Endothelial cell of umbilical vein (primary cell): ENCODE results near the gene FOXO6. TPM values are rescaled to one million over a fixed set of nuclear protein-coding genes. Genes with fewer than 3 reads are reported as not detected.

ENCODE experiments used
- BruUV-seq: library from RNA; stranded (reverse); fragments of 400-500 nt; replicated peaks from 2 replicates; lab custom pipeline; 2021; lab: Mats Ljungman, UMichigan
- CTCF ChIA-PET: fragments of 300-600, 350-600 bp; sonication (Branson Sonifier 250); formaldehyde crosslinking; loops from one replicate; lab custom pipeline; 2021; ENCODE audit warnings: antibody characterized with exemption, inconsistent platforms; lab: Charles Lee
- POLR2A ChIA-PET: fragments of 300-600, 350-600 bp; sonication (Branson Sonifier 250); formaldehyde crosslinking; loops from one replicate; lab custom pipeline; 2021; ENCODE audit warnings: antibody characterized with exemption, inconsistent platforms; lab: Charles Lee
- DNase-seq: peaks from one replicate; pipeline ENCODE4 v3.0.0-alpha.2; 2011; ENCODE audit warnings: low read depth, low spot score
- FAIRE-seq: peaks from 2 replicates; lab custom pipeline; 2011; peaks lifted over from hg19 to GRCh38; lab: Jason Lieb, UNC
- H2AFZ ChIP-seq: 2 replicates; pipeline ENCODE4 v1.6.0; 2012; ENCODE audit warnings: low read depth, low read length, control low read depth, inconsistent platforms
- H3K27ac ChIP-seq: 2 replicates; pipeline ENCODE4 v1.5.1; 2011; ENCODE audit warnings: low read depth, mild to moderate bottlenecking, control low read depth, low read length, moderate library complexity; ENCODE audit not compliant: insufficient read depth
- H3K27me3 ChIP-seq, 2 experiments: 2 replicates each; pipeline versions ENCODE4 v1.6.0 to v1.6.1; 2011; ENCODE audit warnings: low read length in 2 of 2, mixed read lengths in 1 of 2; ENCODE audit not compliant: control insufficient read depth in 2 of 2, insufficient read depth in 2 of 2
- H3K36me3 ChIP-seq, 2 experiments: 2 replicates in 1 of 2; 3 replicates in 1 of 2; pipeline ENCODE4 v1.5.1; 2011; ENCODE audit warnings: low read length in 2 of 2, mild to moderate bottlenecking in 1 of 2, moderate library complexity in 1 of 2; ENCODE audit not compliant: control insufficient read depth in 2 of 2, insufficient read depth in 2 of 2; ENCODE audit errors: extremely low read depth in 1 of 2
- H3K4me1 ChIP-seq: 3 replicates; pipeline ENCODE4 v1.5.1; 2011; ENCODE audit warnings: mild to moderate bottlenecking, low read length; ENCODE audit not compliant: control insufficient read depth, insufficient read depth; ENCODE audit errors: extremely low read depth
- H3K4me2 ChIP-seq: 2 replicates; pipeline ENCODE4 v1.6.1; 2011; ENCODE audit warnings: low read length, control low read depth, mixed read lengths; ENCODE audit not compliant: insufficient read depth
- H3K4me3 ChIP-seq, 3 experiments: fragments of 200-600 bp in 1 of 3; sonication (generic), shearing (Covaris generic) in 1 of 3; replicated peaks in 1 of 3; 2 replicates each; pipeline ENCODE4 v1.5.1; 2011 to 2016; ENCODE audit warnings: control low read depth in 3 of 3, low read length in 3 of 3, mild to moderate bottlenecking in 2 of 3, inconsistent platforms in 1 of 3, low read depth in 1 of 3, moderate library complexity in 1 of 3; ENCODE audit not compliant: insufficient read depth in 1 of 3
- H3K79me2 ChIP-seq: 2 replicates; pipeline ENCODE4 v1.6.0; 2012; ENCODE audit warnings: low read length, inconsistent platforms; ENCODE audit not compliant: control insufficient read depth, insufficient read depth
- H3K9ac ChIP-seq: replicated peaks from 2 replicates; pipeline ENCODE3; 2011; ENCODE audit warnings: low read length, control low read depth; ENCODE audit not compliant: insufficient read depth; ENCODE audit errors: extremely low read depth
- H3K9me1 ChIP-seq: replicated peaks from 3 replicates; pipeline ENCODE4 v1.6.0; 2011; ENCODE audit warnings: mild to moderate bottlenecking, low read length; ENCODE audit not compliant: control insufficient read depth, insufficient read depth; ENCODE audit errors: extremely low read depth
- H3K9me3 ChIP-seq: replicated peaks from 2 replicates; pipeline ENCODE4 v1.5.1; 2012; ENCODE audit warnings: low read length, inconsistent platforms; ENCODE audit not compliant: control insufficient read depth, insufficient read depth
- H4K20me1 ChIP-seq: replicated peaks from 2 replicates; pipeline ENCODE3; 2011; ENCODE audit warnings: mild to moderate bottlenecking, low read length; ENCODE audit not compliant: control insufficient read depth, insufficient read depth; ENCODE audit errors: extremely low read depth
- CTCF ChIP-seq, 2 donors: IDR thresholded peaks; 1 replicate in 1 of 2; 2 replicates in 1 of 2; pipeline ENCODE4 v1.5.1; 2011; ENCODE audit warnings: low read length in 2 of 2, mild to moderate bottlenecking in 2 of 2, moderate library complexity in 2 of 2, control low read depth in 1 of 2, inconsistent platforms in 1 of 2, low read depth in 1 of 2; ENCODE audit not compliant: insufficient read depth in 1 of 2; ENCODE audit errors: extremely low read depth in 1 of 2
- EZH2 ChIP-seq: IDR thresholded peaks from 2 replicates; pipeline ENCODE4 v1.6.1; 2012; ENCODE audit warnings: borderline replicate concordance, low read depth, mild to moderate bottlenecking, moderate library complexity, low read length, inconsistent platforms; ENCODE audit not compliant: severe bottlenecking
- FOS ChIP-seq: IDR thresholded peaks from 2 replicates; pipeline ENCODE4 v1.6.1; 2011; ENCODE audit warnings: mild to moderate bottlenecking, low read length, moderate library complexity, borderline replicate concordance; ENCODE audit not compliant: insufficient read depth
- GATA2 ChIP-seq: IDR thresholded peaks from 2 replicates; pipeline ENCODE4 v1.7.0; 2011; ENCODE audit warnings: low read depth, mild to moderate bottlenecking, moderate library complexity, mixed read lengths, low read length; ENCODE audit not compliant: insufficient read length, insufficient read depth
- JUN ChIP-seq: IDR thresholded peaks from 2 replicates; pipeline ENCODE4 v1.6.1; 2011; ENCODE audit warnings: borderline replicate concordance, low read depth; ENCODE audit not compliant: insufficient read length, insufficient read depth
- MAX ChIP-seq: IDR thresholded peaks from 2 replicates; pipeline ENCODE4 v1.6.1; 2011; ENCODE audit not compliant: insufficient read depth, insufficient read length
- MYC ChIP-seq: IDR thresholded peaks from one replicate; pipeline ENCODE4 v1.6.1; 2011; ENCODE audit warnings: mild to moderate bottlenecking, low read depth, low read length
- POLR2A ChIP-seq: IDR thresholded peaks from 2 replicates; pipeline ENCODE4 v1.6.1; 2012; ENCODE audit warnings: low read depth, mild to moderate bottlenecking, control low read depth, low read length
- POLR2AphosphoS5 ChIP-seq: IDR thresholded peaks from 2 replicates; pipeline ENCODE4 v1.6.1; 2012; ENCODE audit warnings: low read depth, mild to moderate bottlenecking, control low read depth, low read length, moderate library complexity; ENCODE audit not compliant: insufficient read depth
- dilution Hi-C: fragments of 300-500 bp; cut with MboI; formaldehyde crosslinking; loops from one replicate; pipeline ENCODE4 v1.15.0; 2019; ENCODE audit warnings: low sequenced_read_pairs; ENCODE audit not compliant: extremely low pct_ligation_motif_present
- intact Hi-C: fragments of 100-400 bp; cut with micrococcal nuclease; formaldehyde crosslinking; loops from one replicate; pipeline ENCODE4 v1.10.0; 2022
- polyA plus RNA-seq, 4 experiments: library from polyadenylated mRNA; depleted of rRNA in 3 of 4; stranded (reverse) in 3 of 4; unstranded in 1 of 4; fragments of >200 nt; gene quantifications; 2 replicates each; pipeline versions ENCODE4 v1.2.1 to v1.2.3, GENCODE V29; 2011 to 2012; ENCODE audit warnings: missing spikeins in 1 of 4
- total RNA-seq: library from RNA; stranded (reverse); gene quantifications from 2 replicates; pipeline ENCODE4 v1.2.3, GENCODE V29; 2021

The FOXO6 gene
- total and polyA plus RNA-seq, 2 donors (not counting 3 experiments of a cell fraction or from before 2014, with no cell fraction given): 0.04 to 0.38 TPM

GRCh38 chr1:41368366-41368765, 7.1 kb downstream of the FOXO6 start:
- no peak for DNase-seq
- FAIRE-seq: no peak
- Histone ChIP-seq H3K79me2 (no peaks in the 10 kb centered on the region), H3K9me3 (no peaks in the 10 kb centered on the region), H3K4me2 (no peak overlapping the region), H4K20me1 (no peaks in the 10 kb centered on the region), H3K27ac (no peak overlapping the region), H3K4me3 (no peak overlapping the region), H3K9ac (no peak overlapping the region), H3K27me3 (peaks cover 15 to 25% of the 10 kb centered on the region in 2 experiments), H2AFZ (no peak overlapping the region), H3K9me1 (no peaks in the 10 kb centered on the region), H3K4me1 (no peaks in the 10 kb centered on the region), H3K36me3 (no peaks in the 10 kb centered on the region)
- dilution Hi-C loops: no loop called here
- ChIA-PET POLR2A (no interaction called here), CTCF (no interaction called here)
- intact Hi-C loops: no loop called here
- no peak for TF ChIP-seq MAX
- no peak for TF ChIP-seq GATA2
- TF ChIP-seq MYC: no peak
- no peak for TF ChIP-seq JUN
- no peak for TF ChIP-seq POLR2A
- BruUV-seq: no TSS peak

GRCh38 chr1:41368801-41369200, 7.6 kb downstream of the FOXO6 start:
- FAIRE-seq (no peak), DNase-seq (no peak)
- H3K9ac ChIP-seq: no peak overlapping the region
- no peaks in the 10 kb centered on the region for H4K20me1 ChIP-seq
- peaks cover 15 to 25% of the 10 kb centered on the region in 2 experiments for H3K27me3 ChIP-seq
- H2AFZ ChIP-seq: no peak overlapping the region
- intact Hi-C loops: no loop called here
- H3K9me1 ChIP-seq: no peaks in the 10 kb centered on the region
- CTCF ChIA-PET: interaction anchor here (0.8 kb wide), 1 partner anchor 8 kb away, joined by 3 read pairs; the partner anchor contains the start of gene FOXO6
- no peaks in the 10 kb centered on the region for H3K9me3 ChIP-seq
- H3K79me2 ChIP-seq: no peaks in the 10 kb centered on the region
- POLR2A ChIA-PET: no interaction called here
- H3K36me3 ChIP-seq: no peaks in the 10 kb centered on the region
- dilution Hi-C loops: no loop called here
- TF ChIP-seq POLR2A: no peak
- no peak for TF ChIP-seq FOS
- TF ChIP-seq POLR2AphosphoS5: no peak
- no peak for TF ChIP-seq MAX
- TF ChIP-seq MYC: no peak
- TF ChIP-seq CTCF (IDR thresholded peaks at IDR 0.05; ENCODE audit: extremely low read depth in 1 of 2, insufficient read depth in 1 of 2, low read depth in 1 of 2, low read length in 2 of 2): no peak
- no peak for TF ChIP-seq GATA2
- no peak for TF ChIP-seq JUN
- TF ChIP-seq EZH2: no peak
- no peak overlapping the region for H3K27ac ChIP-seq
- no TSS peak for BruUV-seq
- H3K4me3 ChIP-seq: no peak overlapping the region
- H3K4me1 ChIP-seq: no peaks in the 10 kb centered on the region
- no peak overlapping the region for H3K4me2 ChIP-seq
